ENCODE data around the gene BCL3.
"Not testable (repeated sequence)": the region's sequence is repeated elsewhere in the genome, so short reads cannot be mapped to it uniquely, and the experiment has no call there.

The BCL3 gene

DNA sequence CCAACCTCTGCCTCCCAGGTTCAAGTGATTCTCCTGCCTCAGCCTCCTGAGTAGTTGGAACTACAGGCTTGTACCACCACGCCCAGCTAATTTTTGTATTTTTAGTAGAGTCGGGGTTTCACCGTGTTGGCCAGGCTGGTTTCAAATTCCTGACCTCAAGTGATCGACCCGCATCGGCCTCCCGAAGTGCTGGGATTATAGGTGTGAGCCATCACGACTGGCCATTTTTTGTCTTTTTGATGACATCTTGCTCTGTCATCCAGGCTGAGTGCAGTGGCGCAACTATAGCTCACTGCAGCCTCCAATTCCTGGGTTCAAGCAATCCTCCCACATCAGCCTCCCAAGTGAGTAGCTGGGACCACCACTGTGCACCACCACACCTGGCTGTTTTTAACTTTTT lies 28.1 kb upstream of the BCL3 start:
- not testable (repeated sequence) for DNase-seq

DNA sequence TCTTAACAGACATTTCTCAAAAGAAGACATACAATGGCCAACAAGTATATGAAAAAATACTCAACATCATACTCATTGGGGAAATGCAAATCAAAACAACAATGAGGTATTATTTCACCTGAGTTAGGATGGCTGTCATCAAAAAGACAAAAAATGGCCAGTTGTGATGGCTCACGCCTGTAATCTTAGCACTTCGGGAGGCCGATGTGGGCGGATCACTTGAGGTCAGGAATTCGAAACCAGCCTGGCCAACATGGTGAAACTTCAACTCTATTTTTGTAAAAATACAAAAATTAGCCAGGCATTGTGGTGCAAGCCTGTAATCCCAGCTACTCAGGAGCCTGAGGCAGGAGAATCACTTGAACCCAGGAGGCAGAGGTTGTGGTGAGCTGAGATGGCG lies 27.6 kb upstream of the BCL3 start:
- DNase-seq: no peak

DNA sequence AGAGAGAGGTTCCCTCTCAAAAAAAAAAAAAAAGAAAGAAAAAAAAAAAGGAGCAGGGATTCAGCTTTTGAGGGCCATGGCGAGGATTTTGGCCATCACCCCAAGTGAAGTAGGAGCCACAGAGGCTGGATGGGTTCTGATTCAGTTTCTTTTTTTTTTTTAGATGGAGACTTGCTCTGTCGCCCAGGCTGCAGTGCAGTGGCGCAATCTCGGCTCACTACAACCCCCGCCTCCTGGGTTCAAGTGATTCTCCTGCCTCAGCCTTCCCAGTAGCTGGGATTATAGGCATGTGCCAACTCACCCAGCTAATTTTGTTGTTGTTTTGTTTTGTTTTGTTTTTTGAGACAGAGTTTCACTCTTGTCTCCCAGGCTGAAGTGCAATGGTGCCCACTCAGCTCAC lies 27.1 kb upstream of the BCL3 start:
- DNase-seq: peak in 1 of 58 donors; percentile 5

DNA sequence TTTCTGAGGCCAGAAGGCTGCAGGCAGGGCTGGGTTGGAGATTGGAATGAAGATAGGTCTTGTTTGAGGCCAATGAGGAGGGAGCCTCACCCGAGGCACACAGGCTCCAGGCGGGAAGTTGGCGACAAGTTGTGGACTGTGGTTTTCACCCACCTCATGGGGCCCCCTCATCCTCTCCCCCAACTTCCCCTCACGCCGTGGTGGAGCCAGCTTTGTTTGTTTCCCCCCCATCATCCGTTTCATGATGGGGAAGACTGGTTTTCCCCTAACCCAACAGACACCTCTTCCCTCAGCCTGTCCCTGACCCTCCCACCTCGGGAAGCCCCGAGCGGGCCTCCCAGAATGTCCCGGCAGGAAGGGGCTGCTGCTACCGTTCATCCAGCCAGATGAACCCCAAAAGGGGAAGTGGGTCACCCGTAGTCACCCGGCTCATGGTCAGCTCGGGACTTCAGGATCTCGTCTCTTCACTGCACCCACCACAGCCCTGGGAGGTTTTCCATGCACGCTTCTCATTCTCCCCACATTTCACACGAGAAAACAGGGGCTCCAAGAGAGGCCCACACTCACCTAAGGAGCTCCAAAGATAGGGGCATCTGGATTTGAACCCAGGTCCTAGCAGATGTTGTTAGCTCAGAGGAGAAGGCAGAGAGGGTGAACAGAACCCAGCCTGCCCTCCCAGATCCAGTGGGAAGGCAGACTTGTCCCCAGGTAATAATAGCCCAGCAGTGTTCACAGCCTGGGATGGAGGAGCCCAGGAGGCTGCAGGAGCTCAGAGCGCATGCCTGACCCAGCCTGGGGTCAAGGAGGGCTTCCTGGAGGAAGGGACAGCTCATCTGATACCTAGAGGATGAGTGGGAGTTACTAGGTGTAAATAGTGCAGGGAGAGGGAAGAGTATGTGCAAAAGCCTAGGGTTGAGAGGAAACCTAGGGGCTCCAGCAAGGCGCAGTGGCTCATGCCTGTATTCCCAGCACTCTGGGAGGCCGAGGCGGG lies 26.1 kb upstream of the BCL3 start:
- DNase-seq: peak in 1 of 58 donors; percentile 3

DNA sequence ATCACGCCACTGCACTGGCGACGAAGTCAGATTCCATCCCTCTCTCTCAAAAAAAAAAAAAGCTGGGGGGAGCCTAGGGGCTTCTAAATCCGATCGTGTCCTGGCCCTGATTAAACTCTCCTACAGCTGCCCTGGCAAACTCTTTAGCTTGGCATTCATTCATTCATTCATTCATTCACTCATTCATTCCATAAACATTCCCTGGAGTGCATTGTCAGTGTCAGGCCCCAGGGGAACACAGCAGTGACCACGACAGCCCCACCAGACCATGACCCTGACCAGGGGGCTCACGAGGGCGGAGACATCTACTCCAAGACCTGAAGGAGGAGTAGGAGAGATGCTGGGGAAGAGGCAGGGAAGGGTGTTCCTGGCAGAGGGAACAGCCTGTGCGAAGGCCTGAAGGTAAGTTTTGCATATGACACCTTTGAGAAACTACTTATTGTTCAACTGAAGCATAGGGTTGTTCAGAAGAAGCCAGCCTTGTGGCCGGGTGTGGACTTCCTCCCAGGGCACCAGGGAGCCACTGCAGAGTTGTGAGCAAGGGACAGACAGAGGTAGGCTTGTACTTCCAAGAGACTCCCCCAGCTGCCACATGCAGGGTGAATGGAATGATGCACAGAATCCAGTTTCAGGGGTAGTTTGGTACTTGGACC lies 25.1 kb upstream of the BCL3 start:
- no peak for DNase-seq

DNA sequence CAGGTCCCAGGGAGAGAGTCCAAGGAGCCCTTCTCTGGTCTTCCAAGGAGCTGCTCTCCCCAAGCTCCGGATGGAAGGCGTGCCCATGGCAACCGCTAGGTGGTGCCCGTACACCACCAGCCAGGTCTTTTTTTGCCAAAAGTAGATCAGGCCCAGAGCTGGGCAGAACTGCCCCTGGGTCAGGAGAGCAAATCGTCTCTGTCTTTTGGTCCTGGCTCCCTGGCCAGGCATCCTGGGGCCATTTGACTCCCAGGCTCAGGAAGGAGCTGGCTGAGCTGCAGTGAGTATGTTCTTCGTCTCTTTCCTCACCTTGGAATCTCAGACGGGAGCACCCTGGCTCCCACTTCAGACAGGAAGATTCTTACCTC lies 24.6 kb upstream of the BCL3 start:
- peak in 55 of 58 donors; percentile 4 to 80 (median 45) for DNase-seq

DNA sequence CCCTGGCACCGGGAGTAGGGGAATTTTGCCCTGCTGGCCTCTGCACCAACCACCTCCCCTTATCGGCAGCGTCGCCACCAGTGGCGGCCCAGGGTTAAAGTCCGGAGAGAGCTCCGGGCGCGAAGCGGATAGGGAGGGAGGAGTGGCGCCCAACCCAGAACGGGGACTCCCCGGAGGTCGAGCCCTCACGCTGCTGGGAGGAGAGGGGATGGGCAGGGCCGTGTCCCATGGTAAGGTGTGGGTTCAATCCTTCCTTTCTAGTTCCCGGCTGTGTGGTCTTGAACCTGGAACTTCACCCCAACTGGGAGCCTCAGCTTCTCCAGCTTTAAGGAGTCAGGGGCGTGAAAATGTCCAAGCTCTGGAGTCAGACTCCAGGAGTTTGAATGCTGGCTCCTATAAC lies 23.3 kb upstream of the BCL3 start:
- no peak for DNase-seq

DNA sequence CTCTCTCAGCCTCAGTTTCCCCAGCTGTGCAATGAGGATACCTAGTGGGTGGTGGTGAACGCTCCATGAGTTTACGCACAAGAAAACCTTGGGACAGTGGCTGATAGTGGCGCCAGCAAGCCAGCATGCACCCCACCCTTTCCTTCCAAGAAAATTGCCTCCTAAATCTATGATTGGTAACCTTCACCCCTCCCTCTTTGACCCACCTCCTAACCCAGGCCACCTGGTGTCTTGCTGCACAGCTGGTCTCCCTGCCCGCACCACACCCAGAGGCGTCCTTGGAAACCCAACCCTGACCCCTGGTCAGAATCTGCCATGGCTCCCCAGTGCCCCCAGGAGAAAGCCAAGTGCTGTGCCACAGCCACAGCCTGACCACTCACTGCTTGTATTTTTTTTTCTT lies 22.8 kb upstream of the BCL3 start:
- no peak for DNase-seq

DNA sequence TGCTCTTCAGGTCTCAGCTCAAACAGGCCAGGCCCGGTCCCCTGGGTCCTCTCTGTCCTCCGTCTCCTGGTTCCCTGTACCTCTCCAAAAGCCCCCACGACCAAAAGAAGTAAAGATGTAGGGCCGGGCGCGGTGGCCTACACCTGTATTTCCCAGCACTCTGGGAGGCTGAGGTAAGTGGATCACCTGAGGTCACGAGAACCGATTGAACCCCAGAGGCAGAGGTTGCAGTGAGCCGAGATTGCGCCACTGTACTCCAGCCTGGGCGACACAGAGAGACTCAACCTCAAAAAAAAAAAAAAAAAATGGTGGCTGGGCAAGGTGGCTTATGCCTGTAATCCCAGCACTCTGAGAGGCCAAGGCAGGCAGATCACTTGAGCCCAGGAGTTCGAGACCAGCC lies 22.0 kb upstream of the BCL3 start:
- no peak for DNase-seq

DNA sequence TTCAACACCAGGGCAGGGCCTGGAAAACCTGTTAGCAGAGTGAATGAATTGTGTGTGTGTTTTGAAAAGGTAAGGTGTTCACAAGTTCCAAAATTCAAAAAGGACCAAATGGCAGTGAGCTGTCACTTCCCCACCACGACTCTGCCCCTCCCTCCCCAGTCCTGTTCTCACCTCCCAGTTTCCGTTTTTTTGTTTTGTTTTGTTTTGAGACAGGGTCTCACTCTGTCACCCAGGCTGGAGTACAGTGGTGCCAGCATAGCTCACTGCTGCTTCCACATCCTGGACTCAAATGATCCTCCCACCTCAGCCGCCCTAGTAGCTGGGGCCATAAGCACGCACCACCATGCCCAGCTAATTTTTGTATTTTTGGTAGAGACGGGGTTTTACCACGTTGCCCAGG lies 20.3 kb upstream of the BCL3 start:
- DNase-seq: no peak

DNA sequence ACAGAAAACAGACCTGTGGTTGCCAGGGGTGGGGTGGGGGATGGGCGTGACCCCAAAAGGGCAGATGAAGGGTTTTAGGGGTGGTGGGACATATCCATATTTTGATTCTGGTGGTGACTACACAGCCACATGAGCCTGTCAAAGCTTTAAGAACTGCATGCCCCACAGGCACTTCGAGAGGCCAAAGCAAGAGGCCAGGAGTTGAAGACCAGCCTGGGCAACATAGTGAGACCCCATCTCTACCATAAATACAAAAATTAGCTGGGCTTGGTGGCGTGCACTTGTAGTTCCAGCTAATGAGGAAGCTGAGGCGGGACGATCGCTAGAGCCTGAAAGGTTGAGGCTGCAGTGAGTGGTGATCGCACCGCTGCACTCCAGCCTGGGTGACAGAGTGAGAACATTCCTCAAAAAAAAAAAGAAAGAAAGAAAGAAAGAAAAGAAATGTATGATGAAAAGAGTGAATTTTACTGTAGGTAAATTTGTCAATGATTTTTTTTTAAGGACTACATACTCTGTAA lies 18.9 kb upstream of the BCL3 start:
- no peak for DNase-seq

DNA sequence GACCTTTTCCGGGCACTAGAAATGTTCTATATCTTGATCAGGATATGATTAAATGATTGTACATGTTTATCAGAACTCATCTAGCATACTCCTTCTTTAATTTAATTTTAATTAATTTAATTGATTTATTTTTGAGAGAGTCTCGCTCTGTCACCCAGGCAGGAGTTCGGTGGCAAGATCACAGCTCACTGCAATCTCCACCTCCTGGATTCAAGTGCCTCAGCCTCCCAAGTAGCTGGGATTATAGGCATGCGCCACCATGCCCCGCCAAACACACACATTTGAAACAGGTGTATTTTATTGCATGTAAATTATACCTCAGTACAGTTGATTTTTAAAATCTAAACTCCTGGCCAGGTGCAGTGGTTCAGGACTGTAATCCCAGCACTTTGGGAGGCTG lies 17.4 kb upstream of the BCL3 start:
- no peak for DNase-seq

DNA sequence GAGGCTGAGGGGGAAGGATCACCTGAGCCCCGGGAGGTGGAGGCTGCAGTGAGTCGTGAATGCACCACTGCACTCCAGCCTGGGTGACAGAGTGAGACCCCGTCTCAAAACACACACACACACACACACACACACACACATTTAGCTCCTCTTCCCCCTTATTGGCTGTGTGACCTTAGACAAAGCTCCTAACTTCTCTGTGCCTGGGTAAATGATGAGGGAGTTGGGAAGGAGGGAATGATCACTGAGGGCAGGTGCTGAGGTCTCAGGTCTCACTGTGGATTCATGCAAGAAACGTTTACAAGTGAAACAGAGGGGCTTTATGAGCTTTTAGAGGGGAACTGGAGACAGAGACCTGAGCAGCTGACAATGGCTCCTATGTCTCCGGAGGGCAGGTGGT lies 16.9 kb upstream of the BCL3 start:
- no peak for DNase-seq

DNA sequence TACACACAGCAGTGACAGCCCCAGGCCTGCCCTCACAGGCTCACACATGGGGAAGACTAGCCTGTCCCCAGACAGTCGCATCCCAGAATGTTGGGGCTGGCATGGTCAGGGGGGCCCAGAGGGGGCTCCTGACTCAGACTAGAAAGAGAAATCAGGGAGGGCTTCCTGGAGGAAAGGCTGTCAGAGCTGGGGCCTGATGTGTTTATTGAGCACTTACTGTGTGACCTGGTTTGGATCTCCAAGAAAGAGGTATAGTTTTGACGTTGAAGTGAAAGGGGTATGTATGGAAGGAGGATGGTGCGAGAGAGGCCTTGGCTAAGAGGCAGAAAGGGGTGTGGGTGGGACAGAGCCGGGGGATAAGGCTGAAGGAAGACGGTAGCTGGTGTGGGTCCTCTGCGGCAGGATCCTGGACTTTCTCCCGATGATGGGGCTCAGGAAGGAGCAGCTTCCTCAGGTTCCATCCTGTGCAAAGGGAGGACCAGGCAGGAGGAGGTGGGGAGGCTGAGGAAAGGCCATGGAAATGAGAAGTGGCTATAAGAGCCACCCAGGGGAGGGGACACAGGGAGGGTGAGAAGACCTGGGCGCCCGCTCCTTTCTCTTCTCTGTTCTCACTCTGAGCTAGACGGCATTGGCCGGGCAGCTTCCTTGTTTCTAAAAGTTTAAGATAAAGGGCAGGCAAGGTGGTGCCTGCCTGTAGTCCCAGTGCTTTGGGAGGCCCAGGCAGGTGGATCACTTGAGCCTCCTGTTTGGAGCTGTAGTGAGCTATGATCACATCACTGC lies 16.1 kb upstream of the BCL3 start:
- DNase-seq: no peak

DNA sequence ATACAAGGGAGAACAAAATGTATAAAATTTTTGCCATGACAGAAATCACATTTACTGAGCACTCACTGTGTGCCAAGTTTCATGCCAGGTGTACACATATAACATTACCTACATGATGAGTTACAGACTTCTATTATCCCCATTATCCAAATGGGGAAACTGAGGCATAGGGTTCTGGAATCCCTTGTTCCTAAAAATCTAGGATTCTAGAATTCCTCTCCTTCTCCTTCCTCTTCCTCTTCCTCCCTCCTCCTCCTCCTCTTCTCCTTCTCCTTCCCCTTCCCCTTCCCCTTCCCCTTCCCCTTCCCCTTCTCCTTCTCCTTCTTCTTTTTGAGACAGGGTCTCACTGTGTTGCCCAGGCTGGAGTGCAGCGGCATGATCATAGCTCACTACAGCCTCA lies 14.2 kb upstream of the BCL3 start:
- DNase-seq: no peak

DNA sequence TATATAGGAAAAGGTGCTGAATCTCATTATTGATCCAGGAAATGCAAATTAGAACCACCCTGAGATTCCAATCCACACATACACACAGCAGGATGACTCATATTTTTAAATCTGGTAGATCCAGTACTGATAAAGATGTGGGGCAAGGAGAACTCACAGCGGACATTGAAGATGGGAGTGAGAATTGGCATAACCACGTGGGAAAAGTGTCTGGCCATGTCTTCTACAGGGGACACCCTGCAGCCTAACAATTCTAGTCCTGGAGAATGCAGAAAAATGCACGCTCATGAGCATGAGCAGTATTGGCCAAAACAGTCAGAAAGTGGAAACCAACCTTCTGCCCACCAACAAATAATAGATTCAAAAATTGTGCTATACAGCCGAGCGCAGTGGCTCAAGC lies 13.5 kb upstream of the BCL3 start:
- DNase-seq: no peak

DNA sequence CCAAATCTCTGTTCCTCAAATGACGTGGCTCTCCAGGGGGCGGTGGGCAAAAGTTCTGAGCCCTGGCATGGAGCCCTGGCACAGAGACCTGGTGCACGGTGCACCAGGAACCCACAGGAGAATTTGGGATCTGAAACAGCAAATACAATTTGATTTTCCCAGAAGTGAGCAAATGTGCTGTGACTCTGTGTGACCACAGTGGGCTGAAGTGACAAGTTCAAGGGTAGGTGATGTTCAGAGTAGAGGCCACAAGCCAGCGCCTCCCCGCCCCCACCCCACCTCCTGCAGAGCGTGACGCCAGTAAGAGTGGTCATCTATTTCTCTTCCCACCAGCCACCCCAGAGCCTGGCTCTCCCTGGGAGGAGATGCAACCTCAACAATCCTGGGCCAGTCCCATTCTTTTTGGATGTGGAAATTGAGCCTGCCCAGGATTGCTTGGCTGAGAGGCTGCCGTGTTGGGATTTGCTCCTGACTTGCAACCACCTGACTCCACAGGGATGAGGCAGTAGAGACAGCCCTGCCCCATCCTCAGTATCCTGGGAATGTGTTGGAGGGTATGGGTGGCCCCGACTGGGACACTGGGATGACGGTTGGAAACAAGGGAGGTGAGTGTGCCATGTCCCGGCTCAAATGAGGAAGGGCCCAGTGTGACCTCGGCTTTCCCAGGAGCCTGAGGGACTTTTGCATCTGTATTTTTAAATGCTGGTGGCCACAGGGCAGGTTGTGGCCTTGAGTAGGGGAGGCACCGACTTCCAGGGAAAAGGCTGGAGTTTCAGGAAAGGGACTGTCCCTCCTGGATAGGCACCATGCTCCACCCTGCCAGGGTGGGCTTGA lies 11.1 kb upstream of the BCL3 start:
- DNase-seq: peak in 1 of 58 donors; percentile 17

DNA sequence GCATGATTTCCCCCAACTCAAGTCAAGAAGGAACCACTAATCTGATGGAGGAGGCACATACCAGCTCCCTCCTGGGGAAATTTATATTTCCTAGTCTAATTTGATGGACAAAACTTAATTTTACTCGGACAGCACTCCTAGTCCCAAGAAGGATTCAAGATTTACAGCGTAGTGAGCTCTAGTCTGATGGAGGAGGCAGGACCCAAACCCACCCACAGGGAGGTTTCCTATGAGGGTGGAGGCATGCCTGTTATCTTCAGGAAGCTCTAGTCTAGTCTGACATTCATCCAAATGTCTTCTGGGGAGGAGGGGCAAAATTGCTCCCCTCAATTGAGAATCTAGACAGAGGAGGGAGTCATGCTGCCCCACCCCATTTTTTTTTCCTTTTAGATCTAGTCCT lies 10.4 kb upstream of the BCL3 start:
- DNase-seq: no peak

DNA sequence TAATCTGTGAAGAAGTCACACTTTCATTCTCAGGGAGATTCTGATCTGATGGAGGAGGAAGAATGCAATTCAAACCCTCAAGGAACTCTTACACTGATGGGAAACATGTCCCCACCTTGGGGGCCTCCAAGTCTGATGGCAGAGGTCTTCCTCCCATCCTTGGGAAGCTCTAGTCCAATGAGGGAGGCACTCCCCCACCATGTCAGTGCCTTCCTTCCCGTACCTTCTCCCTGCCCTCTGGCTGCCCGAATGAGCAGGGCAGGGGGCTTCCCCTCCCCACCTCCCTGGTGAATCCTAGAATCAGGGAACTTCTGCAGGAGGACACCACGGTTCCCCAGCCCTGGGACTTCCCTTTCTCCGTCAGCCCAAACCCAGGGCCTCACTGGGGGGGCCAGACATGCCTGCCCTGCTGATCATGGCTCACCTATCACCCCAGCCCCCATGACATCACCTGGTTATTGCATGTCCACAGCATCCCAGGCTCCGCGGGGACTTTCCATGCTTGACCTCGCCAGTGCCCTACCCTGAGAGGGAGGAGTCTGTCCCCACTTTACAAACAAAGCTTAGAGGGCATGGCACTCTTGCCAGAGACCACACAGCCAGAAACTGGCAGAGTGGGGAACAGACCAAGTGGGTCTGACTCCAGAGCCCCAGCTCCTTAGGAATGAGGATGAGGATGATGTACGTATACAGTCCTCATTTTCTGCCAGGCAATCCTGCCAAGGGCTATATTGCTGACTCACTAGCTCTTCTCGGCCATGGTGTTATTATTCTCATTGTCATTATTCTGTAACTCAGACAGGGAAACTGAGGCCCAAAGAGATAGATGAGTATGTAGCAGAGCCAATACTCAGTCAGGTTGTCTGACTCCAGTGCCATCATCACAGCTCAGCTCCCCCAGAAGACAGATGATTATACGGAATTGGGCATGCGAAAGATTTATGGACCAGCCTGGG lies 9.6 kb upstream of the BCL3 start:
- peak in 1 of 58 donors; percentile 11 for DNase-seq
